ENCODE measurements around the gene ACVR2A.

GRCh38 chr2:147917161-147917560 is 72.3 kb downstream of the ACVR2A start:
- TF ChIP-seq CTCF (conservative IDR thresholded peaks at IDR 0.05; ENCODE audit: low read depth, low read length) (no peak), EZH2 (IDR thresholded peaks at IDR 0.05; ENCODE audit: borderline replicate concordance, low read depth, low read length, poor library complexity, severe bottlenecking) (no peak)

Measured in A673 (cell line).